CD14-positive monocyte (primary cell): ENCODE data around the gene ENPP6. TPM values are rescaled to one million over a fixed set of nuclear protein-coding genes. Genes with fewer than 3 reads are reported as not detected.

ENCODE experiments used
- DNase-seq, 3 donors: peaks; one replicate each; pipeline ENCODE4 v3.0.0-alpha.2; 2011 to 2022
- H2AFZ ChIP-seq: 2 replicates; pipeline ENCODE4 v1.6.0; 2012; ENCODE audit warnings: mild to moderate bottlenecking, low read depth, low read length, inconsistent platforms; ENCODE audit not compliant: insufficient read depth, poor library complexity, severe bottlenecking
- H3K27ac ChIP-seq, 2 donors: 1 replicate in 1 of 2; 2 replicates in 1 of 2; pipeline ENCODE4 v1.5.1; 2012 to 2013; ENCODE audit warnings: low read length in 2 of 2, control low read depth in 1 of 2, inconsistent platforms in 1 of 2, low read depth in 1 of 2, mild to moderate bottlenecking in 1 of 2
- H3K27me3 ChIP-seq, 2 donors: one replicate each; pipeline versions ENCODE4 v1.6.0 to v1.6.1; 2011 to 2013; ENCODE audit warnings: low read length in 2 of 2; ENCODE audit not compliant: control insufficient read depth in 2 of 2, insufficient read depth in 2 of 2
- H3K36me3 ChIP-seq, 2 donors: replicated peaks in 1 of 2; 1 replicate in 1 of 2; 2 replicates in 1 of 2; pipeline versions ENCODE4 v1.5.1 to v1.6.1; 2012 to 2013; ENCODE audit warnings: low read length in 2 of 2, control low read depth in 1 of 2, inconsistent platforms in 1 of 2, mild to moderate bottlenecking in 1 of 2; ENCODE audit not compliant: insufficient read depth in 2 of 2, control insufficient read depth in 1 of 2
- H3K4me1 ChIP-seq, 2 donors: 1 replicate in 1 of 2; 2 replicates in 1 of 2; pipeline versions ENCODE4 v1.5.1 to v1.6.1; 2012 to 2013; ENCODE audit warnings: low read length in 2 of 2, control low read depth in 1 of 2, inconsistent platforms in 1 of 2, mild to moderate bottlenecking in 1 of 2, moderate library complexity in 1 of 2; ENCODE audit not compliant: insufficient read depth in 2 of 2, control insufficient read depth in 1 of 2
- H3K4me2 ChIP-seq: replicated peaks from 2 replicates; pipeline ENCODE3; 2012; ENCODE audit warnings: low read length, moderate library complexity, mild to moderate bottlenecking; ENCODE audit not compliant: poor library complexity, severe bottlenecking; ENCODE audit errors: extremely low read depth
- H3K4me3 ChIP-seq, 3 experiments: fragments of 200-600 bp in 1 of 3; sonication (generic) in 1 of 3; replicated peaks in 1 of 3; 1 replicate in 2 of 3; 2 replicates in 1 of 3; pipeline ENCODE4 v1.5.1; 2011 to 2013; ENCODE audit warnings: low read length in 3 of 3, mild to moderate bottlenecking in 3 of 3, control low read depth in 2 of 3, low read depth in 2 of 3, inconsistent platforms in 1 of 3, moderate library complexity in 1 of 3
- H3K79me2 ChIP-seq: 2 replicates; pipeline ENCODE4 v1.6.0; 2012; ENCODE audit warnings: mild to moderate bottlenecking, control low read depth, inconsistent platforms, low read length, moderate library complexity; ENCODE audit not compliant: insufficient read depth
- H3K9ac ChIP-seq: 2 replicates; pipeline ENCODE4 v1.6.0; 2017; ENCODE audit warnings: low read length, mild to moderate bottlenecking; ENCODE audit not compliant: insufficient read depth, poor library complexity, severe bottlenecking
- H3K9me3 ChIP-seq, 2 donors: replicated peaks in 1 of 2; 1 replicate in 1 of 2; 2 replicates in 1 of 2; pipeline versions ENCODE4 v1.5.1 to v1.6.1; 2012 to 2013; ENCODE audit warnings: low read length in 2 of 2, control low read depth in 1 of 2; ENCODE audit not compliant: control insufficient read depth in 1 of 2, insufficient read depth in 1 of 2
- H4K20me1 ChIP-seq: 2 replicates; pipeline ENCODE4 v1.6.0; 2012; ENCODE audit warnings: mild to moderate bottlenecking, low read length, control low read depth, moderate library complexity; ENCODE audit not compliant: insufficient read depth
- H3K27ac Mint-ChIP-seq, 7 donors: one replicate each; pipeline ENCODE4 v1.8.0; 2020; ENCODE audit warnings: mild to moderate bottlenecking in 7 of 7, mixed read lengths in 7 of 7, moderate library complexity in 6 of 7, inconsistent platforms in 2 of 7
- H3K27me3 Mint-ChIP-seq, 3 donors: one replicate each; pipeline ENCODE4 v1.8.0; 2021 to 2022; ENCODE audit warnings: low read depth in 3 of 3, mild to moderate bottlenecking in 3 of 3, mixed read lengths in 3 of 3, moderate library complexity in 3 of 3, inconsistent platforms in 1 of 3
- H3K36me3 Mint-ChIP-seq, 2 donors: one replicate each; pipeline ENCODE4 v1.8.0; 2020; ENCODE audit warnings: mixed read lengths in 2 of 2, inconsistent platforms in 1 of 2, mild to moderate bottlenecking in 1 of 2
- H3K4me1 Mint-ChIP-seq: one replicate; pipeline ENCODE4 v1.8.0; 2020; ENCODE audit warnings: mild to moderate bottlenecking, mixed read lengths
- H3K4me3 Mint-ChIP-seq, 2 donors: one replicate each; pipeline ENCODE4 v1.8.0; 2020; ENCODE audit warnings: mild to moderate bottlenecking in 2 of 2, mixed read lengths in 2 of 2, moderate library complexity in 1 of 2
- H3K9me3 Mint-ChIP-seq, 7 donors: one replicate each; pipeline ENCODE4 v1.8.0; 2020 to 2022; ENCODE audit warnings: mixed read lengths in 7 of 7, mild to moderate bottlenecking in 6 of 7, moderate library complexity in 6 of 7, inconsistent platforms in 2 of 7
- CTCF ChIP-seq: fragments of 200-600 bp; IDR thresholded peaks from one replicate; pipeline ENCODE4 v1.8.0; 2022; ENCODE audit warnings: antibody characterized with exemption, mild to moderate bottlenecking
- WGBS: methylation state at CpG from one replicate; pipeline ENCODE4 v1.1.5; 2013; ENCODE audit warnings: missing lambda C conversion rate; ENCODE audit not compliant: insufficient coverage; 5-methylcytosine and 5-hydroxymethylcytosine counted together
- intact Hi-C, 2 donors: fragments of 100-400 bp; cut with micrococcal nuclease; formaldehyde crosslinking; loops; one replicate each; pipeline versions ENCODE4 v1.15.0 to v1.15.1; 2023
- polyA plus RNA-seq, 3 donors: library from polyadenylated mRNA; depleted of rRNA in 1 of 3; unstranded in 2 of 3; stranded (reverse) in 1 of 3; fragments of 300-500 nt in 2 of 3; fragments of >200 nt in 1 of 3; fragmentation: Illumina TruSeq in 2 of 3; gene quantifications; 1 replicate in 2 of 3; 2 replicates in 1 of 3; pipeline ENCODE4 v1.2.3, GENCODE V29; 2012 to 2021

Gene ENPP6
- polyA plus RNA-seq, 3 donors = 0.05 TPM; not detected in 2

DNA sequence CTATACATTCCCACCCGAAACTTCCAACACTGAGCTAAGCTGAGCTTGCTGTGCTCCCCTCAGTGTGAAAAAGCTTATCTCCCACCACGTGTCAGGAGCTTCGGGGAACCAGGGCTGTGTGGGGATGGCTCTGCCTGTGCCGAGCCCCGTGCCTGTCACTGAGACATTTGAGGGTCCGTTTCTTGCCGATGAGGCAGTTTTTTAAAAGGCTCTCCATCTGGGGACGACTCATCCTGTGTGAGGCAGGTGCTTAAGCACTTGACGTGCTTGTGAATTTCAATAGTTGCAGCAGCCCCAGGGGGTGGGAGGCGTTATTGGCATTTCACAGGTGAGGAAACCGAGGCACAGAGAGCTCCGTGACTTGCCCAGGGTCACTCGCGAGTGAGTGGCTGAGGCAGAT is 160.8 kb downstream of the ENPP6 start:
- Mint-ChIP-seq H3K4me3 (no peak overlapping the region), H3K36me3 (no peaks in the 10 kb centered on the region), H3K4me1 (no peaks in the 10 kb centered on the region), H3K9me3 (peaks cover 0 to 10% (median 3%) of the 10 kb centered on the region in 7 donors), H3K27me3 (peaks cover 0 to 5% (median 3%) of the 10 kb centered on the region in 3 donors), H3K27ac (no peak overlapping the region)
- intact Hi-C loops = no loop called here
- Histone ChIP-seq H3K27ac (no peak overlapping the region), H3K27me3 (no peaks in the 10 kb centered on the region), H3K4me2 (no peak overlapping the region), H3K36me3 (no peaks in the 10 kb centered on the region), H3K4me1 (no peaks in the 10 kb centered on the region), H3K9ac (no peak overlapping the region), H3K4me3 (no peak overlapping the region), H2AFZ (no peak overlapping the region), H3K79me2 (no peaks in the 10 kb centered on the region), H3K9me3 (peaks cover 0 to 5% of the 10 kb centered on the region in 2 donors), H4K20me1 (no peaks in the 10 kb centered on the region)
- DNase-seq = no peak
- TF ChIP-seq CTCF = no peak
- WGBS = 88% methylated on average over 10 of the region's 14 CpGs

DNA sequence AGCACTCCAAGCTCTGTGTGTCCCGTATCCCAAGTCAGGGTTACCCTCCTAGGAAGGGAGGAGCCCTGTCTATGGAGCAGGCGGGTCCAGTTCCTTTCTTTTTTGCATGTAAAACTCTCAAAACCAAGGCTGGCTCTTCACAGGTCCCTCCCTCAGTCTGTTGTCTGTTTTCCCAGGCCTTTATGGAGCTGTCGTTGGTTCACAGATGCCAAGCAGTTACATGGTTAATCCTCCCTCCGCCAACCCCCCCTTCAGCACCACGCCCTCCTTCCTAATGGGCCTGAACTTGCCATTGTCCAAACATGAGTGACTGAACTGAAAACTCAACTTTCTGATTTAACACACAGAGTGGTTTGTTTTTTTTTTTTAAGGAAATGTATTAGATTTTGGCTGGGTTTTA is 164.2 kb downstream of the ENPP6 start:
- no peaks in the 10 kb centered on the region for H3K4me1 ChIP-seq
- intact Hi-C loops = no loop called here
- Mint-ChIP-seq H3K9me3 (peaks cover 3 to 20% (median 4%) of the 10 kb centered on the region in 7 donors), H3K27me3 (peaks cover 0 to 4% (median 3%) of the 10 kb centered on the region in 3 donors), H3K27ac (no peak overlapping the region), H3K4me1 (no peaks in the 10 kb centered on the region), H3K4me3 (no peak overlapping the region), H3K36me3 (no peaks in the 10 kb centered on the region)
- no peak for DNase-seq
- no peaks in the 10 kb centered on the region for H4K20me1 ChIP-seq
- no peak for TF ChIP-seq CTCF
- H3K27me3 ChIP-seq = no peaks in the 10 kb centered on the region
- no peak overlapping the region for H3K9ac ChIP-seq
- H3K4me2 ChIP-seq = no peak overlapping the region
- 96% methylated on average over 2 of the region's 5 CpGs for WGBS
- H3K27ac ChIP-seq = no peak overlapping the region
- H3K79me2 ChIP-seq = no peaks in the 10 kb centered on the region
- peaks cover 0 to 15% of the 10 kb centered on the region in 2 donors for H3K9me3 ChIP-seq
- no peak overlapping the region for H2AFZ ChIP-seq
- H3K36me3 ChIP-seq = no peaks in the 10 kb centered on the region
- H3K4me3 ChIP-seq = no peak overlapping the region
